GM12873 (cell line): ENCODE results near the gene SORCS3.

Experiments
- TF ChIP-seq, protein P1 (sequence below): IDR thresholded peaks from 2 replicates; pipeline ENCODE4 v1.5.1; 2012; ENCODE audit warnings: low read depth, mild to moderate bottlenecking, moderate library complexity, low read length, control low read depth; ENCODE audit not compliant: insufficient read depth; ENCODE audit errors: missing control alignments

SORCS3 gene

DNA sequence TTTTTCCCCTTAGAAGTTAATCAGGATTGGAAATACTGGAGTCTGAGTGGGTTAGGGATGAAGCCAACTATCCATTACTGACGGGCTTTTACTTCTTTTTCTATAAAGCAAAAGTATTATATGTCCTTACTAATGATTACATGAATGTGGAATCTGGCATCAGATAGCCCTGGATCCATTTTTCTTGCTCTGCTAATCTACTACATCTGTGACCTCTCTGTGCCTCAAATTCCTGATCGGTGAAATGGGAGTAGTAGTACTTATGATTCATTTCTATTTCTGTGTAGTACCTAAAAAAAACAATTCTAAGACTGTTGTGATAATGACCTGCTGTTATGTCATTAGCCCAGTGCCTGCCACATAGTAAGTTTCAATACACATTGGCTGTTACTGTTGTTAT lies 621.6 kb downstream of the SORCS3 start:
- TF ChIP-seq, protein P1, sequence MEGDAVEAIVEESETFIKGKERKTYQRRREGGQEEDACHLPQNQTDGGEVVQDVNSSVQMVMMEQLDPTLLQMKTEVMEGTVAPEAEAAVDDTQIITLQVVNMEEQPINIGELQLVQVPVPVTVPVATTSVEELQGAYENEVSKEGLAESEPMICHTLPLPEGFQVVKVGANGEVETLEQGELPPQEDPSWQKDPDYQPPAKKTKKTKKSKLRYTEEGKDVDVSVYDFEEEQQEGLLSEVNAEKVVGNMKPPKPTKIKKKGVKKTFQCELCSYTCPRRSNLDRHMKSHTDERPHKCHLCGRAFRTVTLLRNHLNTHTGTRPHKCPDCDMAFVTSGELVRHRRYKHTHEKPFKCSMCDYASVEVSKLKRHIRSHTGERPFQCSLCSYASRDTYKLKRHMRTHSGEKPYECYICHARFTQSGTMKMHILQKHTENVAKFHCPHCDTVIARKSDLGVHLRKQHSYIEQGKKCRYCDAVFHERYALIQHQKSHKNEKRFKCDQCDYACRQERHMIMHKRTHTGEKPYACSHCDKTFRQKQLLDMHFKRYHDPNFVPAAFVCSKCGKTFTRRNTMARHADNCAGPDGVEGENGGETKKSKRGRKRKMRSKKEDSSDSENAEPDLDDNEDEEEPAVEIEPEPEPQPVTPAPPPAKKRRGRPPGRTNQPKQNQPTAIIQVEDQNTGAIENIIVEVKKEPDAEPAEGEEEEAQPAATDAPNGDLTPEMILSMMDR: no peak

DNA sequence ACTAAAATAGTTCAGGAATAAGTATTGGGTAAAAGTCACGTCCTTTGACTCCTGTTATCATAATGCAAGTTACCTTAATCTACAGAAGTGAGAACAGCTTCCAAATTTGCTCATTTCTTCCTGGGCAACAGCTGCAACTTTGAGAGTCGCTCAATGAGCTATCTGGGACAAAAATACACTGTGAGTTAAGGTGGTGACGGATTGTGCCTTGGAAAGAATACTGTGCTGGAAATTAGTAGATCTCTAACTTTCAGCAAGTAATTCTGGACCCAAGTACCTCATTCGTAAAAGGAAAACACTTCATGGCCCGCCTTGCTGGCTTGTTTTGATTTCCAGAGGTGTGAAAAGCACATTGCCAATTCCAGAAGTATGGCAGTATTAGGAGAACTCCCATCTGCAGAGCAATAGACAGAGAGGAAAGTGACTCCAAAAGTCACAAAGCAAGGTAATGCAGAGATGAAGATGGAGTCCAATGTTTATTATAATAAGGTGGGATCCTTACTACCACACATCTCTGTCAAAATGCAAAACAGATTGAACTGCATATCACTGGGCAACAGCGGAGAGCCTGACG lies 626.0 kb downstream of the SORCS3 start:
- TF ChIP-seq, protein P1: no peak

DNA sequence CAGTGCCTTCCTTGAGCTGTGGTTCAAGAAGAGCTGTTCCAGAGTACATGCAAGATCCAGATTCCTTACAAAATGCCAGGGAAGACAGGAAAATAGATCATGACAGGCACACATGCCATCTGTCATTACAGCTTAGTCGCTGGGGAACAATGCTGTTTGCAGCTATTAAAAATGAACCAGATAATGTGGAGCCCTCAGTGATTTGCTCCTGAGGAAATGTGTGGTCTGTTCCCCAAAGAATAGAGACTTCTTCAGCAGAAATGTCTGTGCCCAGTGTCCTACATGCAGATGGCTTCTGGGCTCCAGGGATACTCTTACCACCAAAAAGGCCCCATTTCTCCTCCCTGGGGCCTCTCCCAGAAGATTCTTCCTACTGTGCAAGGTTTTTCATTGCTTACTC lies 627.9 kb downstream of the SORCS3 start:
- TF ChIP-seq, protein P1: no peak

DNA sequence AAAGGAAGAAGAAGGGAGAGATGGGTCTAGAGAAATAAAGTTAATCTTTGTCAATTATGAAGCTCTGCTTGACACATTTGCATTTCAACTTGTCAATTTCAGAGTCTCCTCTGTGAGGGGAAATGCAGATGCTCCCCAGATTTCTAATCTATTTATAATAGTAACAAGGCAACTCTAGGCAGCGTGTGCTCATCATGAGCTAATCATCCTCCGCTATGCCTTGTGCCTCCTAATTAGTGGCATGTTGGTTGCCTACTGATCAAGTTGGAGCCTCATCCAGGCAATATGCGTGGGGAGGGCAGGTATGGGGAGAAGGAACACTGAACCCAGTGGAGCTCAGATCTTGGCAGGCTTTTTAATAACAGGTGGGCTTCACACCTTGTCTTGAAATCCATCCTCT lies 628.6 kb downstream of the SORCS3 start:
- TF ChIP-seq, protein P1: no peak

DNA sequence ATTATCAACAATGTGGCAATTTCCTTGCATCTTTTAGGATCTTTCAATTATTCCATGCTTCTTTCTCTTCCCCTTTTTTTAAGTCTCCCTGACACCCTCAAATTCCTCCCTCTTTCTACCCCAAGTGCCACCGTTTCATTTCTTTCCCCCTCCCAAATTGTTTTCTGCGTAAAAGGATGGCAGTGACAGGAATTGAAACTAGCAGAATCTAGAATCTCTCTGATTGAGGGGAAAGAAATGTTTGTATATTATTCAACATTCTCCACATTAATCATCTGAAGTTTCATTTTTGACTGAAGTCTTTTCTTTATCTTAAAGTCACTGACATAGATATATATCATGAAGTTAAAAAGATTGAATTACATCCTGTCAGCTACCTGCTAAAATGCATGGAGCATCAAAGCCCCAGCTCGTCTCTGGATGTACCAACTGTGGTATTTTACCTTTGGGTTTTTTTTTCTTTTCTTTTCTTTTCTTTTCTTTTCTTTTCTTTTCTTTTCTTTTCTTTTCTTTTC lies 633.5 kb downstream of the SORCS3 start:
- TF ChIP-seq, protein P1: no peak

DNA sequence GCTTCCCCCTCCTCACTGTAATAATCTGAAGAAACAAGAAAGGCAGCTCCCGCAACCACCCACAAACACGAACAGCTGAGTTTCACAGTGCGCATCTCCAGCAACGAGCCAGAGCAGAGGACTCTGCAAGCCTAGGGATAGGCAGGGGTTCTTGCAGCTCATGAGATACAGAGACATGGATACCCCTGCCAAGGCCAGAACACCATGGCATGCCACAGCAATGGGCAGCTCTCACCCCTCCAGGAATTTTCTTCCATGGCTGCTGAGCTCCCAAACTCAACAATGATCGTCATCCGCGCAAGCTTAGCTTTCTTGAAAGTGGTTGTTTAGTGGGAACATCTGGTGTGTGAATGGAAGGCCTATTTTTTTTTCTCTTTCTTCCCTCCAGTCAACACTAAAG lies 637.3 kb downstream of the SORCS3 start:
- TF ChIP-seq, protein P1: no peak

DNA sequence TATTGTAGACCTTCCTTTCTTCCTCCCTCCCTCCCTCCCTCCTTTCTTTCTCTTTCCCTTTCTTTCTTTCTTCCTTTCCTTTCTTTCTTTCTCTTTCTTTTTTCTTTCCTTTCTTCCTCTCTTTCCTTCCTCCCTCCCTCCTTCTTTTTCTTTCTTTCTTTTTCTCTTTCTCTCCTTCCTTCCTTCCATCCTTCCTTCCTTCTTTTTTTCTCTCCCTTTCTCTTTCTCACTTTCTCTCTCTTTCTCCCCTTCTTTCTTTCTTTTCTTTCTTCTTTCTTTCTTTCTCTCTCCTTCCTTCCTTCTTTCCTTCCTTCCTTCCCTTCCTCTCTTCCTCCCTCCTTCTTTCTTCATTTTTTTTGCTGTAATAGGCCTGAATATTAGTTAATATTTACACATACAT lies 638.0 kb downstream of the SORCS3 start:
- TF ChIP-seq, protein P1: no peak
